OCI-LY3 (cell line): Measurements from ENCODE around the gene HYLS1.
"Not testable (repeated sequence)": the region's sequence is repeated elsewhere in the genome, so short reads cannot be mapped to it uniquely, and the experiment has no call there.

Experiments
- EZH2phosphoT487 ChIP-seq: fragments of 200-600 bp; shearing (Covaris generic); IDR thresholded peaks from 2 replicates; pipeline ENCODE4 v1.6.1; 2018; ENCODE audit warnings: antibody characterized with exemption, mixed run types, low read depth
- TF ChIP-seq, protein P1 (sequence below): fragments of 200-600, 300-600 bp; sonication (generic); IDR thresholded peaks from 2 replicates; pipeline ENCODE4 v1.5.1; 2014; ENCODE audit warnings: antibody characterized with exemption, low read length, low read depth

DNA sequence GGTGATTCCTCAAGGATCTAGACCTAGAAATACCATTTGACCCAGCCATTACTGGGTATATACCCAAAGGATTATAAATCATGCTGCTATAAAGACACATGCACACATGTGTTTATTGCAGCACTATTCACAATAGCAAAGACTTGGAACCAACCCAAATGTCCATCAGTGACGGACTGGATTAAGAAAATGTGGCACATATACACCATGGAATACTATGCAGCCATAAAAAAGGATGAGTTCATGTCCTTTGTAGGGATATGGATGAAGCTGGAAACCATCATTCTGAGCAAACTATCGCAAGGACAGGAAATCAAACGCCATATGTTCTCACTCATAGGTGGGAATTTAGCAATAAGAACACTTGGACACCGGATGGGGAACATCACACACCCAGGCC, 22.1 kb upstream of the HYLS1 start:
- TF ChIP-seq, protein P1, sequence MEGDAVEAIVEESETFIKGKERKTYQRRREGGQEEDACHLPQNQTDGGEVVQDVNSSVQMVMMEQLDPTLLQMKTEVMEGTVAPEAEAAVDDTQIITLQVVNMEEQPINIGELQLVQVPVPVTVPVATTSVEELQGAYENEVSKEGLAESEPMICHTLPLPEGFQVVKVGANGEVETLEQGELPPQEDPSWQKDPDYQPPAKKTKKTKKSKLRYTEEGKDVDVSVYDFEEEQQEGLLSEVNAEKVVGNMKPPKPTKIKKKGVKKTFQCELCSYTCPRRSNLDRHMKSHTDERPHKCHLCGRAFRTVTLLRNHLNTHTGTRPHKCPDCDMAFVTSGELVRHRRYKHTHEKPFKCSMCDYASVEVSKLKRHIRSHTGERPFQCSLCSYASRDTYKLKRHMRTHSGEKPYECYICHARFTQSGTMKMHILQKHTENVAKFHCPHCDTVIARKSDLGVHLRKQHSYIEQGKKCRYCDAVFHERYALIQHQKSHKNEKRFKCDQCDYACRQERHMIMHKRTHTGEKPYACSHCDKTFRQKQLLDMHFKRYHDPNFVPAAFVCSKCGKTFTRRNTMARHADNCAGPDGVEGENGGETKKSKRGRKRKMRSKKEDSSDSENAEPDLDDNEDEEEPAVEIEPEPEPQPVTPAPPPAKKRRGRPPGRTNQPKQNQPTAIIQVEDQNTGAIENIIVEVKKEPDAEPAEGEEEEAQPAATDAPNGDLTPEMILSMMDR: not testable (repeated sequence)
- TF ChIP-seq EZH2phosphoT487: not testable (repeated sequence)
